ENCODE data around the gene DGKD. TPM values are rescaled to one million over a fixed set of nuclear protein-coding genes. Genes with fewer than 3 reads are reported as not detected.
"Not testable (repeated sequence)": the region's sequence is repeated elsewhere in the genome, so short reads cannot be mapped to it uniquely, and the experiment has no call there.

The DGKD gene
- total RNA-seq, result 8.0 and 20.7 TPM in 2 replicates

GRCh38 chr2:233353769-233354499 is at the start of gene DGKD:
DGKD (plus strand) TSS chr2:233354494; CDS start chr2:233354519, 25 bp downstream.
- DNase-seq (ENCODE audit: low read depth), result peak; percentile 7

- DNase-seq (ENCODE audit: low read depth), result no peak
Measured at GRCh38 chr2:233307565-233307964, 46.7 kb upstream of the DGKD start, which contains the start of gene SAG. SAG (plus strand) TSS chr2:233307816; CDS start chr2:233309190, 1,374 bp downstream.

GRCh38 chr2:233311241-233311926 is 42.9 kb upstream of the DGKD start:
- DNase-seq (ENCODE audit: low read depth), result no peak

GRCh38 chr2:233312874-233313273 is 41.4 kb upstream of the DGKD start:
- DNase-seq (ENCODE audit: low read depth), result no peak

- DNase-seq (ENCODE audit: low read depth), result no peak
Measured at GRCh38 chr2:233314180-233314925, 39.9 kb upstream of the DGKD start.

GRCh38 chr2:233317196-233317943 is 36.9 kb upstream of the DGKD start:
- DNase-seq (ENCODE audit: low read depth), result no peak

- no peak for DNase-seq (ENCODE audit: low read depth)
Measured at GRCh38 chr2:233319256-233319655, 35.0 kb upstream of the DGKD start.

- no peak for DNase-seq (ENCODE audit: low read depth)
Measured at GRCh38 chr2:233320470-233320869, 33.8 kb upstream of the DGKD start.

- DNase-seq (ENCODE audit: low read depth), result no peak
Measured at GRCh38 chr2:233321166-233321565, 33.1 kb upstream of the DGKD start.

GRCh38 chr2:233323851-233324250 is 30.4 kb upstream of the DGKD start:
- no peak for DNase-seq (ENCODE audit: low read depth)

- no peak for DNase-seq (ENCODE audit: low read depth)
Measured at GRCh38 chr2:233325256-233325655, 29.0 kb upstream of the DGKD start.

GRCh38 chr2:233325814-233326213 is 28.5 kb upstream of the DGKD start:
- no peak for DNase-seq (ENCODE audit: low read depth)

GRCh38 chr2:233326500-233326899 is 27.8 kb upstream of the DGKD start:
- no peak for DNase-seq (ENCODE audit: low read depth)

- no peak for DNase-seq (ENCODE audit: low read depth)
Measured at GRCh38 chr2:233328922-233329321, 25.4 kb upstream of the DGKD start.

GRCh38 chr2:233329489-233330135 is 24.7 kb upstream of the DGKD start:
- peak; percentile 12 for DNase-seq (ENCODE audit: low read depth)

GRCh38 chr2:233331536-233331935 is 22.8 kb upstream of the DGKD start:
- DNase-seq (ENCODE audit: low read depth), result no peak

GRCh38 chr2:233332125-233332524 is 22.2 kb upstream of the DGKD start:
- DNase-seq (ENCODE audit: low read depth), result no peak

GRCh38 chr2:233334915-233335314 is 19.4 kb upstream of the DGKD start:
- DNase-seq (ENCODE audit: low read depth), result no peak

GRCh38 chr2:233336091-233336490 is 18.2 kb upstream of the DGKD start:
- DNase-seq (ENCODE audit: low read depth), result not testable (repeated sequence)

GRCh38 chr2:233336541-233336940 is 17.8 kb upstream of the DGKD start:
- no peak for DNase-seq (ENCODE audit: low read depth)

- no peak for DNase-seq (ENCODE audit: low read depth)
Measured at GRCh38 chr2:233338046-233338445, 16.2 kb upstream of the DGKD start.

Measured in renal cortical epithelial cell (primary cell).